Measurements from ENCODE around the gene PML. TPM values are rescaled to one million over a fixed set of nuclear protein-coding genes. Genes with fewer than 3 reads are reported as not detected.
"Not testable (repeated sequence)": the region's sequence is repeated elsewhere in the genome, so short reads cannot be mapped to it uniquely, and the experiment has no call there.

PML gene
- total and polyA plus RNA-seq, 4 donors: 33.9 to 80.5 (median 60.8) TPM

- WGBS, 2 donors: 89 to 91% methylated on average over 6 of the region's 6 CpGs
- Histone ChIP-seq H3K4me1 (ENCODE audit: control insufficient read depth in 5 of 5, insufficient read depth in 5 of 5, low read length in 5 of 5) (peaks cover 0 to 8% (median under 1%) of the 10 kb centered on the region in 5 donors), H3K36me3 (ENCODE audit: control insufficient read depth in 4 of 4, insufficient read depth in 4 of 4, low read length in 4 of 4) (no peaks in the 10 kb centered on the region), H3K27me3 (ENCODE audit: control insufficient read depth in 3 of 3, insufficient read depth in 3 of 3, low read length in 2 of 3) (no peaks in the 10 kb centered on the region), H3K4me3 (no peak overlapping the region), H3K9me3 (ENCODE audit: control insufficient read depth in 4 of 4, insufficient read depth in 3 of 4, low read length in 3 of 4) (no peaks in the 10 kb centered on the region), H3K9ac (ENCODE audit: insufficient read depth in 1 of 2, low read length in 2 of 2) (no peak overlapping the region), H3K27ac (ENCODE audit: low read depth in 1 of 2, low read length in 1 of 2) (no peak overlapping the region)
- ATAC-seq (ENCODE audit: insufficient read depth, low FRiP score) (no peak), DNase-seq (peak in 1 of 3 donors; percentile 6)
- TF ChIP-seq CTCF (IDR thresholded peaks at IDR 0.05; ENCODE audit: control extremely low read depth, extremely low read depth): no peak
Measured at GRCh38 chr15:73959801-73960200, 34.7 kb upstream of the PML start.

- not testable (repeated sequence) for H3K27ac ChIP-seq (ENCODE audit: low read depth in 1 of 2, low read length in 1 of 2); ATAC-seq (ENCODE audit: insufficient read depth, low FRiP score); H3K36me3 ChIP-seq (ENCODE audit: control insufficient read depth in 4 of 4, insufficient read depth in 4 of 4, low read length in 4 of 4); H3K4me3 ChIP-seq; H3K9ac ChIP-seq (ENCODE audit: insufficient read depth in 1 of 2, low read length in 2 of 2); H3K27me3 ChIP-seq (ENCODE audit: control insufficient read depth in 3 of 3, insufficient read depth in 3 of 3, low read length in 2 of 3); H3K9me3 ChIP-seq (ENCODE audit: control insufficient read depth in 4 of 4, insufficient read depth in 3 of 4, low read length in 3 of 4); H3K4me1 ChIP-seq (ENCODE audit: control insufficient read depth in 5 of 5, insufficient read depth in 5 of 5, low read length in 5 of 5)
- peak in 1 of 3 donors; percentile 5 for DNase-seq
- WGBS, 2 donors: 87 to 94% methylated on average over 7 of the region's 7 CpGs
Measured at GRCh38 chr15:73960472-73961070, 33.9 kb upstream of the PML start.

- Histone ChIP-seq H3K9me3 (ENCODE audit: control insufficient read depth in 4 of 4, insufficient read depth in 3 of 4, low read length in 3 of 4) (no peaks in the 10 kb centered on the region), H3K27ac (ENCODE audit: low read depth in 1 of 2, low read length in 1 of 2) (no peak overlapping the region), H3K9ac (ENCODE audit: insufficient read depth in 1 of 2, low read length in 2 of 2) (no peak overlapping the region), H3K4me3 (no peak overlapping the region), H3K27me3 (ENCODE audit: control insufficient read depth in 3 of 3, insufficient read depth in 3 of 3, low read length in 2 of 3) (no peaks in the 10 kb centered on the region), H3K36me3 (ENCODE audit: control insufficient read depth in 4 of 4, insufficient read depth in 4 of 4, low read length in 4 of 4) (no peaks in the 10 kb centered on the region), H3K4me1 (ENCODE audit: control insufficient read depth in 5 of 5, insufficient read depth in 5 of 5, low read length in 5 of 5) (peaks cover 0 to 8% (median 3%) of the 10 kb centered on the region in 5 donors)
- WGBS, 2 donors: 74 to 88% methylated on average over 5 of the region's 5 CpGs
- TF ChIP-seq CTCF (IDR thresholded peaks at IDR 0.05; ENCODE audit: control extremely low read depth, extremely low read depth): no peak
- ATAC-seq (ENCODE audit: insufficient read depth, low FRiP score): no peak
- peak in 2 of 3 donors; percentile 71 to 72 for DNase-seq
Measured at GRCh38 chr15:73962433-73962832, 32.1 kb upstream of the PML start.

GRCh38 chr15:73964736-73965093 is 29.8 kb upstream of the PML start:
- Histone ChIP-seq H3K4me1 (ENCODE audit: control insufficient read depth in 5 of 5, insufficient read depth in 5 of 5, low read length in 5 of 5) (peaks cover 0 to 8% (median 3%) of the 10 kb centered on the region in 5 donors), H3K36me3 (ENCODE audit: control insufficient read depth in 4 of 4, insufficient read depth in 4 of 4, low read length in 4 of 4) (no peaks in the 10 kb centered on the region), H3K27me3 (ENCODE audit: control insufficient read depth in 3 of 3, insufficient read depth in 3 of 3, low read length in 2 of 3) (no peaks in the 10 kb centered on the region), H3K4me3 (no peak overlapping the region), H3K9ac (ENCODE audit: insufficient read depth in 1 of 2, low read length in 2 of 2) (peak overlapping the region in 1 of 2 donors; percentile 25), H3K27ac (ENCODE audit: low read depth in 1 of 2, low read length in 1 of 2) (no peak overlapping the region), H3K9me3 (ENCODE audit: control insufficient read depth in 4 of 4, insufficient read depth in 3 of 4, low read length in 3 of 4) (no peaks in the 10 kb centered on the region)
- peak; percentile 83 for ATAC-seq (ENCODE audit: insufficient read depth, low FRiP score)
- 3 to 7% methylated on average over 11 of the region's 11 CpGs for WGBS, 2 donors
- peak; percentile 97 for TF ChIP-seq CTCF (IDR thresholded peaks at IDR 0.05; ENCODE audit: control extremely low read depth, extremely low read depth)
- DNase-seq: peak; percentile 81 to 84 (median 82)

All from lung (tissue), 12 donors.